Activated gamma-delta T cell treated with anti-CD3 and anti-CD28 coated beads, Interleukin-2, amount 50 U/mL, for 16 hours (primary cell): ENCODE data around the gene PGPEP1.

Experiments used
- DNase-seq: peaks from one replicate; pipeline ENCODE4 v3.0.0-alpha.2; 2020; ENCODE audit warnings: low read depth

The PGPEP1 gene

GRCh38 chr19:18340190-18340989, at the start of gene PGPEP1:
TSS of gene PGPEP1 (plus strand) at chr19:18340598. CDS start at chr19:18340682, 84 bp downstream.
- peak; percentile 49 for DNase-seq

DNA sequence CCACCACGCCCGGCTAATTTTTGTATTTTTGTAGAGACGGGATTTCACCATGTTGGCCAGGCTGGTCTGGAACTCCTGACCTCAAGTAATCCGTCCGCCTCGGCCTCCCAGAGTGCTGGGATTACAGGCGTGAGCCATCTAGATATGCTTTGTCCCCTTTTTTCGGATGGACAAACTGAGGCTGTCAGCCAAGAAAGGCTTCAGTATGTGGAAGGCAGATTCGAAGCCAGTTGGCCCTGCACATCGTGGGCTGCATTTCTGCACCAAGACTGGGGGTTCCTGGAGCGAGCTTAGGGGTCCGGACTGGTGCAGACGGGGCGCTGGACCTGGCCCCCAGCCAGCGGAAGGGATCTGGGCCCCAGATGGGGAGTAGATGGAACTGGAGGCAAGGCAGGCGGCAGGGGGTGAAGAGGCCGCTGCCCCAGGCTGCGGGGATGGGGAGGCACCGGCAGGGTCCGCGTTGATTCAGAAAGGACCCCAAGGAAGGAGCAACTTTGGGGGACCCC, 49.3 kb upstream of the PGPEP1 start:
- DNase-seq, result no peak

- peak; percentile 72 for DNase-seq
These were observed 48.6 kb upstream of the PGPEP1 start for GRCh38 chr19:18291590-18292461.

- DNase-seq, result peak; percentile 17
These were observed 48.0 kb upstream of the PGPEP1 start for GRCh38 chr19:18292462-18292809.

GRCh38 chr19:18292810-18293641, 47.4 kb upstream of the PGPEP1 start:
- DNase-seq, result no peak

GRCh38 chr19:18293642-18294466, 46.5 kb upstream of the PGPEP1 start:
- DNase-seq, result no peak

DNA sequence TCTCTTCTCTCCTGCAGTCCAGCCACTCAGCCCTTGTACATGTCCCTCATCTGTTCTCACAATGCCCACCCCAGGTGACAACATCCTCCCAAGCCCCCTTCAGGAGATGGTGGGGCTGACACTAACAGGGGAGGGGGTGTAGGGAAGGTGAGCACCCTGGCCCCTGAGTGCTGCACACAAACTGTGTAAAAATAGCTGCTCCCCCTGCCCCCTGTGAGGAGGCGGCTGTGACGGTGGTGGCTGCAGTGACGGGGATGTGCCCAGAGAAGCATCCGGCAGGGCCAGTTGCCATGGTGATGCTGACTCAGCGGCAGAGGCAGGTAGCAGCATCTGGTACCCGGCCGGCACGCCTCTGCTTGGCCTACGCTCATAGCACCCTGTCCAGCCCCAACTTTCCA, 45.9 kb upstream of the PGPEP1 start:
- DNase-seq, result peak; percentile 87

- DNase-seq, result no peak
These were observed 45.4 kb upstream of the PGPEP1 start for GRCh38 chr19:18295034-18295451.

DNA sequence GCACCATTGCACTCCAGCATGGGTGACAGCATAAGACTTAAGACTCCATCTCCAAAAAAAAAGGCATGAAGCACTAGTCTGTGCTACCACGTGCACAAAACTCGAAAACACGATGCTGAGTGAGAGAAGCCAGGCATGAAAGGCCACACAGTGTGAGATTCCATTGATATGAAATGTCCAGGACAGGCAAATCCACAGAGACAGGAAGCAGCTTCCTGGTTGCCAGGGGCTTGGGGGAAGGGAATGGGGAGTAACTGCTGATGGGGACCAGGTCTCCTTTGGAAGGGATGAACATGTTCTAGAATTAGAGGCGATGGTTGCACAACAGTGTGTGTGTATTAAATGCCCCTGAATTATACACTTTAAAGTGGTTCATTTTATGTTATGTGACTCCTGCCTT, 43.1 kb upstream of the PGPEP1 start:
- no peak for DNase-seq

DNA sequence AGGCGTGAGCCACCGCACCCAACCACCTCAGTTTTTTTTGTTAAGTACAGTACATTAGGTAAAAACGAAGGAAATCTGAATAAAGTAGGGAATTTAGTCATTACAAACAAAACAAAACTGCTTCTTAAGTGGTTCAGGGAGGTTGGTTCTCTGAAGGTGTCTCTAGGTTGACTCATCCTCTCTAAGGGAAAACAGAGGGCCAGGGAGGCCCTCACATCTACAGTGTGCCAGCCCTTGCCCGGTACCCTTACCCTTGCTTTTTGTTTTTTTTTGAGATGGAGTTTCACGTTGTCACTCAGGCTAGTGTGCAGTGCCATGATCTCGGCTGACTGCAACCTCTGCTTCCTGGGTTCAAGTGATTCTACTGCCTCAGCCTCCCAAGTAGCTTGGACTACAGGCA, 41.8 kb upstream of the PGPEP1 start:
- DNase-seq, result no peak

DNA sequence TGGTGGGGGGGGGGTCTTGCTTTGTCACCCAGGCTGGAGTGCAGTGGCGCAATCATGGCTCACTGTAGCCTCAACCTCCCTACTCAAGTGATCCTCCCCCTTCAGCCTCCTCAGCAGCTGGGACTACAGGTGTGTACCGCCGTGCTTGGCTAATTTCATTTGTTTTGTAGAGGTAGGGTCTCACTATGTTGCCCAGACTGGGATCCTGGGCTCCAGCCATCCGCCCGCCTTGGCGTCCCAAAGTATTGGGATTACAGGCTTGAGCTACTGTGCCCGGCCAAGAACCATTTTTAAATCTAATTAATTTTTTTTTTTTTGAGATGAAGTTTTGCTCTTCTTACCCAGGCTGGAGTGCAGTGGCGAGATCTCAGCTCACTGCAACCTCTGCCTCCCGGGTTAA, 40.7 kb upstream of the PGPEP1 start:
- no peak for DNase-seq

GRCh38 chr19:18300930-18301717, 39.3 kb upstream of the PGPEP1 start:
- no peak for DNase-seq

- DNase-seq, result no peak
These were observed 38.7 kb upstream of the PGPEP1 start for GRCh38 chr19:18301718-18302111.

- DNase-seq, result no peak
These were observed 36.3 kb upstream of the PGPEP1 start for GRCh38 chr19:18304208-18304457.

- DNase-seq, result peak; percentile 82
These were observed 35.7 kb upstream of the PGPEP1 start for GRCh38 chr19:18304458-18305310.

DNA sequence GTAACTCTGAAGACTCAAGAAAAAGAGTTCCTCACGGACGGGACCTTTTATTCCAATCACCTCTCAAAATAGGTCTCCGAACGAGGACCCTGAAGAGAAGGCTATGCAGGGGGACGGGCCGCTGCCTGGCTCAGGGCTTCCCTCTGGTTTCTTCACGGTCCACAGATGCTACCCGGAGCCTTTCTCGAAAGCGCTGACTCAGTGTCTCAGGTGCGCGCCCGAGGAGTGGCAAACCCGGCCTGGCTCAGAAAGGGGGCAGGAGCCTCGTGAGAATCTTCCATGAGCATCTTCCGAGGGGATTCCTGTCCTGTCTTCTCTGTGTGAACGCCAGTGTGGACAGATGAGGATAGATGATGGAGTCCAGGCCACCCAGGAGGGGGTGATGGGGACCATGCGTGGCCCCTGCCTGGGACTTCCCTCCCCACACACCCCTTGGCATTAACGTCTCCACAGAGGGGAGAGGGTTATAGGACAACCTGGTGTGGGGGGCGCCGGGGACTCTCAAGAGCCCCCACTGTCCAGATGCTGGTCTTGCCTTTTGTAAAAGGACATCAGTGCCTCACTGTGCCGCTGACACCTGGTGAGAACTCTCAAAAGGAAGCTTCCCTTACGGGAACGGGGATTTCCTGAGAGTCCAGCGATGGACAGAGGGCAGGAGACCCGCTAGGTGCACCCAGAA, 34.0 kb upstream of the PGPEP1 start:
- DNase-seq, result no peak

GRCh38 chr19:18306888-18307260, 33.5 kb upstream of the PGPEP1 start:
- no peak for DNase-seq

DNA sequence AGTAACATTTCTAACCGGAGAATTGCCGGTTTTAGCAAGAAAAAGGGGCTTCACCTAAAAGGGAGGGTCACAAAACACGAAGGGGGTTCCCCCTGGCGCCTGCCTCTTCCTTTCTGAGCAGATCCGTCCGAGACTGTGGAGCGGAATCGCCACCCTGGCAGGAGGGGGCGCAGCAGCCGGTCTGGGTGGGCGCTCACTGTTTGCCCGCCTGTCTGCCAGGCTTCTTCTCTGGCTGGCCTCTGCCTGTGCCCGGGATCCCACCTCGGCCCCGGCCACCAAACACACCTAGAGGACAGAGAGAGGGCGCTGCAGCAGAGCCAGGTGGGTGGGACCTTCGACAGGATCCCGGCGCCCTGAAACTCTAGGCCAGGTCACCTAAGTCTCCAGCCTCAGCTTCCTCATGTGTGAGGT, 33.1 kb upstream of the PGPEP1 start:
- DNase-seq, result no peak
